HG03066 (cell line): ENCODE measurements around the gene ELP1.

Experiments
- ATAC-seq: cut with Tn5 transposase; IDR thresholded peaks from one replicate; pipeline ENCODE4 v1.9.1; 2021; ENCODE audit warnings: low read depth; ENCODE audit not compliant: unreplicated experiment

ELP1 gene

GRCh38 chr9:108832179-108832500, 101.8 kb downstream of the ELP1 start:
- no peak for ATAC-seq

DNA sequence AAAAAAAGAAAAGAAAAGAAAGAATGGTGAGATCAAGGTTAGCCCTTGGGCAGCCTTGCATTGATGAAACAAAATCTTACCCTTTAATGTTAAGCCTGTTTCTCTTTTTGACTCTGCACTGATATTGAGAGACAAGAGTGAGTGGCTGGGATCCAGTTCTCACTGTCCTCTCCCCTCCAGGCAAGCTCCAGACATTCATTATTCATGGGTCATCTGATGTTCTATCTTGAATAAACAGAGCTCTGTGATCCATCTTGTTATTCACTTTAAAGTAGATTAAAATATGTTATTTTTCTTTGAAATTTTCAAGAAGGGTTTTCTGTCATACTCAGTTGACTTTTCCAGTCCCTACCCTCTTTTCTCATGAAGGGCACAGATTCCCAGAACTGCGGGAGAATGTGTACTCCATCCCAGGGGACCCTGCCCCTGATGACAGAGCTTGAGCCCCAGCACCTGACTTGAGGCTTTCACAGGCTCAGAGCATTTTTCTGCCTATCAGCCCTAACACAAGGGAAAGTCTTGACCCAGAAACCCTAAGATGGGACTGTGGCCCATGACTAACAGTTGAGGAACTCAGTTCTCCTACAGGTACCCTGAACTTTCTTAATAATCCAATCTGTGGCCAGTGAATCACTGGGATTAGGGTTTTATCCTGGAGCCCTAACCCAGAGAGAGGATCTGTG, 102.3 kb downstream of the ELP1 start:
- ATAC-seq = no peak

DNA sequence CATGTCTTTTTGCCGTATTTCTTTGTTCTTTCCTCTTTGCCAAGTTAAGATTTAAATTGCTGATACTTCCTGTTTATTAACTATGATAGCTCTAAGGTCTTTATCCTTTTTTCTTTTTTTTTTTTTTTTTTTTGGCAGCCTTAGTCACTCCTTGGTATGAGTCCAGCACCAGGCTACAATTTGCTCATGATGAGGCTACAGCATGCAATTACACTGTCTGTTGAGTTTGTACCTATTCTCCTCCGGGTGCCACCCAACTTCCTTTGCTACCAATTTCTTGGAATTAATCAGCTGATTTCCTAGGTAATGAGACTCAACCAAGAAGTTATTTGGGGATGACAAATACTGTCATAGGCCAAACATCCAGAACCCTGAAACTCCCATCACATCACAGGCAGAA, 103.7 kb downstream of the ELP1 start:
- no peak for ATAC-seq

- ATAC-seq = no peak
Observed at GRCh38 chr9:108823829-108824228, 110.1 kb downstream of the ELP1 start.
